GM21717 (cell line): Measurements from ENCODE around the gene DDN.

Source experiments
- ATAC-seq: cut with Tn5 transposase; IDR thresholded peaks from one replicate; pipeline ENCODE4 v1.9.1; 2021; ENCODE audit warnings: mild to moderate bottlenecking, moderate library complexity; ENCODE audit not compliant: unreplicated experiment

Gene DDN

DNA sequence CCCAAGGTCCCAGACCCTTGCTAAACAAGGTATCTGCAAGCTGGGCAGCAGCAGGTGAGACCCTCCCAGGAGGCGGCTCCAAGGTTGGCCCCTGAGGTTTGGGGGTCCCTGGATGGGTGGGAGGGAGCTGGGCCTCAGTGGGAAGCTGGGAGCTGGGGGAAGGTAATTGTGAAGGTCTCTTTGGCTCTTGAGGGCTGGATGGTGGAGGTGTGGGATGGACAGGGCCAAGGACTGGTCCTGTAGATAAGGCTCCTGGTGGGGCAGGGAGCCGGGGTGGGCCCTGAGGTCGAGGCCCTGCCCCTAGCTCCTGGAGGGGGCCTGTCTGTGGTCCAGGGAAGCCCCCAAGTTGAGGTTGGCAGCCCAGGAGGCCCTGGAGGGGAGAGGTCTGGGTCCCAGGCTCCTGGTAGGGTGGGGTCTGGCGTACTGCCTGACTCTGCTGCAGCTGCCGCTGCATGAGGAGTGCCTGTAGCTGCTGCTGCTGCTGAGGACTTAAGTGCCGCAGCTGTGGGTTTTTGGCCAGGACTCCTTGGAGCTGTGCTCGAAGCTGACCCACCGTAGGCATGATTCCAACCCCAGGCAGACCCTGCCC, 32.5 kb upstream of the DDN start:
- no peak for ATAC-seq

DNA sequence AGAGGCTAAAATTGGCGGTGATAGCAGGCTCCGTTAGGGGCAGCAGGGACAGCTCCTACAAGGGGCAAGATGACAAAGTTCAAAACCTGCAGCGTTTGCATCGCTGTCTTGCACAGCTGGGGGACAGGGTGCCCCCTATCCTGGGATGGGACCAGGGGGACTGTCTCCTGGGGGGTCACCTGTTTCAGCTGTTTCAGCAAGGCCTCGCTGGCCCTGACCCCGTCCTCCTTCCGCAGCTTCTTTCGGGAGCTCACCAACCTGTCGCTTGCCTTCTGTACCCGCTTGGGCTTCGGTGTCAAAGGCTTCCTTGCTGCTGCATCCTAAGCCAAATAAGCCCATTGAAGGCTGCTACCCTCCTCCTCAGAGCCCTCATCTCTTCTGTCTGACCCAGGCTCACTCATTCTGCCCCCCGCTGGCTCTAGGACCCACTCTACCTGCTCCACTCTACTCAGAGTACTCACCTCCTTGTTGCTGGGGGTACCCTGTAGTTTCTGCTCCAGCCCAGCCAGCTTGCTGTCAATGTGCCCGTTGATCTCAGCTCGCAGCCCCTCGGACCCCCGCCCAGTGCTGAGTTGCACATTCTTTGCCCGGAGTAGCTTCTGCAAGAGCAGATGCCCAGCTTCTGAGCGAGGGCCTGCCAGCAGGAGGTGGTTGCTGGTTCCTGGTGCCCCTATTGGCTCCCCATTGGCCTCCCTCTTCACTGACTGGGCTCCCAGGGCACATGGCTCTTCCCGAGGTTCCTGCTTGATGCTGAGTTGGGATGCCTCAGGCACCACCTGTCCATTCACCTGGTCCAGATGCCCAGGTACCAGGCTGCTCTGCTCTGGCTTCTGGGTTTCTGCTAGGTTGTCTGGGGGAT, 31.8 kb upstream of the DDN start:
- ATAC-seq, result no peak

DNA sequence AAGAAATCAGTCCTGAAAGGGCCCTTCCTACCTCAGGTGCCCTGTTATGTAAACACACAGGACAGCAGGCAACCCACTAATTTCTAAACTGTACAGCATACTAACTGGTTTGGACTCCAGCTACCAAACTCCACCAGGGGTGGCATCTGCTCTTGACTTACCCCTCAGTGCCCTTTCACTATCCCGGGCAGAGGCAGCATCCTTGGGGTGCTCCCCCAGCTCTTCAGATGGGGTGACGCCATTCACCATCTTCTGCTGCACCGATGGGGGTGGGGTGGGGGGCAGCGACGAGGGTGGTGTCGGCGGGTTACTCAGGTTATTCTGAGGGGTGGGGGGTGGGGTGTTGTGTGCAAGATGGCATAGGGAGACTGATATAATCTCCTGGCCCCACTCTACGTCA, 30.9 kb upstream of the DDN start:
- no peak for ATAC-seq

DNA sequence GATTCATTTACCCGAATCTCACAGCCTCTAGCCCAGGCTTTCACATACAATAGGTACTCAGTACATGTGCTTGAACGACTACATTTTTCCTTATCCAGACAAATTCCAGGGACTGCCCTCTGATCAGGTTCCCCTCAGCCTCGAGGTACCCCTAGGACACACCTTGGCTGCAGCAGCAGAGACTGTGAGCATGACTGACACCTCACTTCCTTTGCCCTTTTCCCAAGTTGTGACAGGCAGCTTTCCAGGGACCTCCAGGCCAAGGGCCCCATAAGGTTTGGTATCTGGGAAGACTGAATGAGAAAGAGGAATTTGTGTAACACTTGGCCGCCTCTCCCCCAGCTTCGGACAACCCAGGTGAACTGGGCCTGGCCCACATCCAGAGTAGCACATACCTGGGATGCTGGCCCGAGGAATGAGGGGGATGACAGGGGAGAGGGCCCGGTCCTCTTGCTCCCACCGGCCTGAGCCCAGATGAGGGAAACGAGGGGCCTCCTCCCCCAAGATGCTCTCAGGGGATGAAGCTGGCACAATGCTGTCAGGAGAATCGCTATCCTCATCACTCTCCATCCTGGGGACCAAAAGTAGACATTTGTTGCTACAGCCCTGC, 29.6 kb upstream of the DDN start:
- no peak for ATAC-seq

DNA sequence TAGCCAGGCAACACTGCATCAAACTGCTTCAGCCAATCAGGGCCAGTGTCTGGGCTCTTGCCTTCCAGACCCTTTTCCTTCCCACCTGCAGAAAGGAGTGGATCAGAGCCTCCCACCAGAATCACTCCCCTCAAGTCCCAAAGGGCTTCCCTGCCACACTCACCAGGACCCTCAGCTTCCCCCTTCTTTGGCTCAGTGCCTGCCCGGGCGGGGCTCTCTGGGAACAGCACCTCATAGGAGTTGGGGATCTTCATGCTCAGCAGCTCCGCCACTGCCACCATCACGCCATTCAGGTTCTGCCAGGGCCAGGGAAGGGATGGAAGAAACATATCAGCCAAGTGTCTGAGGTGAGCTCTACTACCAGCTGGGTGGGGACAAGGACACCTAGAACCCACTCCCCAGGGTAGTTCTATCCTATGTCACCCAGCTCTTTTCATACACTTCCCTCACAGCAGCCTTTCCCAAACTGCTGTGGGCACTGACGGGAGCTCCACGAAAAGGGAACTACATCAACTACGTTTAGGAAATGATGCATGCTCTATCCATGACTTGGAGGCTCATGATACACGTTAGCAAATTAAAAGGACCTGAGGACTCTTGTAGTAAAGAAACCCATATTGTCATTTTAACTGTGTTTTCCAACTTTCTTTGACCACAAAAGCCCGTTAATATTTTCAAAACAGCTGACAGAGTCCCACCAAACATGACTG, 28.8 kb upstream of the DDN start:
- no peak for ATAC-seq

DNA sequence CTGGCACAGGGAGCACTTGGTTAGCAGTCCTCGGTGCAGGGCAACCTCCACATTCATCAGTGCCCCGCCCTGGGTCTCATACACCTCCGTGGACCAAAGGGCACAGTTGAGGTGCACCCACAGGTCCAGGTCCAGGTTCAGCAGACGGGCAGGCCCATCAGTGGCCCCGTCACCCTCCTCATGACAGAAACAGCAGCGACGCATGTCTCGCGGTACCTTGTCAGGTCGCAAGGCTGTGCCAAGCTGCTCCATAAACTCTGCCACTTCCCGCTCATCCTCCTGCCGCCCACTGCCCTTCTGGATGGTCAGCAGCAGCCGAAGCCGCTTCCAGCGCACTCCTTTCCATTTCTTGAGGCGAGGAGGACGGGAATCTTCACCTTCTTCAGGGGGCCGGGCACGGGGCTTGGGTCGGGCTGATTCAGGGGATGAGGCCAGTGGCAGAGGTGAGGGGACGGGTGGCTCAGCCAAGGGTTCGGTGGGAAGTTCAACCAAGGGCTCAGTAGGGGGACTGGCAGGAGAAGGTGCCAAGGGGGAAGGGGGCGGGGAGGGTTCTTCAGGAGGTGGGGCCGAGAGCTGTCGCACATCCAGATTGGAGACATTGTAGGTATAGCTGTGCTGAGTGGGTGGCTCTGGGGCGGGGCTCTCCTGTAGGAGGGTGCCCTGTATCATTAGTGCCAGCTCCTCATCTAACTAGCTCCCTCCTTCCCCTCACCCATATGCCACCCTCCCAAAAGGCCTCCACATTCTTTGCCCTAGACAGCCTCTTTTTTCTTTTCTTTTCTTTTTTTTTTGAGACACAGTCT, 27.7 kb upstream of the DDN start:
- no peak for ATAC-seq

DNA sequence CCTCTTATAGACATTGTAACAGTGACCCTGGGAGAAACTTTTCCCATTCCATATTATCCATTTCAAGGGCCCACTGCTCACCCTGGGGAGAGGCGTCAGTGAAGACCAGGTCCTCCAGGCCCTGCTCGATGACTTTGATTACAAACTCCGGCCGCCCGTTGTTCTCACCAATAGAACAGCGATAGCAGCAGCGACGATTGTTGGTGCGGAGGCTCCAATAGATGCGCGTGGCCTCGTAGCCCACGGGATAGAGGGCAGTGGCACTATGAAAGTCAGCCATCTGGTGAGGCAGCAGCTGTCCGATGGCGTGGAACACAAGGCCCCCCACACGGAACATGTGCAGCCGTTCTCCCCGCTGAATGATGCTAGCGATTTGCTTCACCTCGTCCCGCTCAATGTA, 26.9 kb upstream of the DDN start:
- ATAC-seq, result no peak

DNA sequence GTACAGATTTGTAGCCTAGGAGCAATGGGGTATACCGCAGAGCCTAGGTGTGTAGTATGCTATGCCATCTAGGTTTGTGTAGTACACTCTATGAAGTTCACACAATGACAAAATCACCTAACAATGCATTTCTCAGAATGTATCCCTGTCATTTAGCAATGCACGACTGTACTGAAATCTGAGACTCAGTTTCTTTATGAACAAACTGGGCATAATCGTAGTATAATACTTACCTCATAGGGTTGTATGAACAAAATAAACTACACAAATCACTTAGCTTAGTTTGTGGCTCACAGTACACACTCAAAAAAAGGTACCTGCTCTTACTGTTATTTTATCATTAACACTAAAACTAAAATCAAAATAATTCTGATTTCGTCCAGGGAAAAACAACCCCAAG, 26.3 kb upstream of the DDN start:
- ATAC-seq, result no peak

DNA sequence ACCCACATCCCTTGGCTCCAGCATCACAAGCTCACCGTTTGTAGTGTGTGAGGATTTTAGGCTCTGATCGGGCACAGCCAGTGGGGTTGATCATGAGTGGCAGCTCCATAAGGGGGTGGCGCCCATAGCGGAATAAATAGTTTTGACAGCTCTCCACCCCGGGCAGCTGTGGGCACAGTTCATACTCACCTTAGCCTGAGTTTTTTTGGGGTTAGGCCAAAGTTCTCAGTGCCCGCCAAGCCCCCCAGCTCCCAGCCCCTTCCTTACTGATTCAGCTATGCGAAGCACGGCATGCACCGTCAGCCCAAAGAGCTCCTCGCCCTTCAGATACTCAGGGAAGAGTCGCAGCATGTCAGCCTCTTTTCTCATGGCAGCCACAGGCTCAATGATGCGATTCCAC, 25.4 kb upstream of the DDN start:
- no peak for ATAC-seq

DNA sequence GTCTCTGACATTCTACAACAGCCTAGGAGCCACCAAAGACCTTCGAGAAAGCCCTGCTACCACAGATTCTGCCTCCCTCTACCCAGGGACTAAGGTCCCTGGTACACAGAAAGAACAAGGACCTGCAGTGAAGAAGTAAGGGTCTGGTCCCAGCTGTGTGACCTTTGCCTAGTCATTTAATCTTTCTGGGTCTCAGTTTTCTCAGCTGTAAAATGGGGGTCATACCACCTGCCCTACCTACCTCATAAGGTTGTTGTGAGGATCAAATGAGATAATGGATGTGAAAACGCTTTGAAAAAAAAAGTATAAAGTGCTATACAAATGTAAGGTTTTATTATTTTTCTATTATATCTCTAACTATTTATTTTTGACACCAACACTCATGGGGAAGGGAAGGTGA, 24.6 kb upstream of the DDN start:
- ATAC-seq, result no peak

DNA sequence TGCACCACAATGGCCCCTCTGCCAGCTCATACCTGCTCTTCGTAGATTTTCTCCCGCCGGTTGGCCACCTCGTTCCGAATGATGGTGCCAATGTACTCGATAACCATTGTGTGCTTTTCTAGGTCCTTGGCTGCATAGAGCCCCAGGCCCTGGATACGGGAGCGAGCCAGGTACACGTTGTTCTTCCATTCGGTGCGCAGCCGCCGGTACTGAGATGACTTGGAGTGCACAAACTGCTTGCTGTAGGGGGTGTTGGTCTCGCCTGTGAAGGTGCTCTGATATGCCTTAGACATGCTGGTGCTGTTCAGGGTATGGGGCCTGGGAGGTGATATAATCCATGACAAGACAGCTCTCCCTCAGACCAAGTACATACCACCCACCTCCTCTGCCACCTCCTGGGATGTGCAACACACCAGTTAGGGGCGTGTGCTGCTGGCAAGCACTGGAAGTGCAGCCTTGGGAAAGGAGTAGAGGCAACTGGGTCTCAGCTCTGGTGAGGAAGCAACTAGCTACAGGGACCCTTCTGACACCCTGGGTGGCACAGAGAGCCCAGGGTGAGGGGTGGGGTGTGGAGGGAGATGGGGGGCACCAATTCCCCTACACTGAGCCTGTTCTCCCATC, 23.5 kb upstream of the DDN start:
- no peak for ATAC-seq

DNA sequence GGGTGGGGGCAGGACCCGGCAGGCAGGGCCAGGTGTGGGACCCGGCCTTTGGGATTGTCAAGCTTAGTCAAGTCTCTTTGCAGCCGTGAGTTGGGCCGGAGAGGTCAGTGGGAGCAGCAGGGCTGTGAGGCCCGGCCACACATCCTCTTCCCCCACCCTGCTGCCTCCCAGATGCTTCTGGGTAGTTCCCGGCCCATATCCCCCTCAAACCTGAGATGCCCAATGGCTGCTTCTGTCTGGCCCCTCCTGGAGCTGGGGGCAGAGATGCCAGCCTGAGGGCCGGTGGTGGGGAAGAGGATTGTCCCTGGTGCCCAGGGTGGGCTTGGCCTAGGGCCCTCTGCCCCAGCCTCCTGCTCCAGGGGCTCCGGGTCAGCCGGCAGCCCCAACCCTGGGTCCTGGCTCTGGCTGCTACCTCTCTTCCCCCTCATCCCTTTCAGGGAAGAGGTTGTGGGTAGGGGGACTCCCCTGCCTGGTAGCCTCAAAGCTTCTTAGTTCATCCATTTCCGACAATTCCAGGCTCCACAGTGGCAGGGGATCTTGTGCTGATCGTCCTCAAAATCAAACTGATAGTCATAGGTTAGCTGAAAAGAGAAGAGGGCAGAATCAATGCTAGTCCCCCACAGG, 22.2 kb upstream of the DDN start:
- ATAC-seq, result no peak

DNA sequence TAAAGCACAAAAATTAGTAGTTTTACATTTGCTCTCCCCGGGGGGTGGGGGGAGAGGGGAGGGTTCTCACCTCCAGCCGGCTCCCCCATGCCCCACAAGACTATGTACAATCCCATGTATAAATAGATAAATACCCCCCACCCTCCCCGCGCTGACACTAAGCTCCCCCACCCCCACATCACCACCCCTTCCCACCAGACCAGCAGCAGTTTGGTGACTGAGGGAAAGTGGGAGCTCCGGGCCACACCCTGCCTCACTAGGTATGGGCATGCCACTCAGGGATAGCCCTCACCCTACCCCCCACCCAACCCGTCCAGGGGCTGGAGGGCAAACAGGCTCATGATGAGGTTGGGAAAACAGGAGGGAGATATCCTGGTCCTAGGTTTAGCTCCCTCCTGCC, 21.3 kb upstream of the DDN start:
- ATAC-seq, result no peak

DNA sequence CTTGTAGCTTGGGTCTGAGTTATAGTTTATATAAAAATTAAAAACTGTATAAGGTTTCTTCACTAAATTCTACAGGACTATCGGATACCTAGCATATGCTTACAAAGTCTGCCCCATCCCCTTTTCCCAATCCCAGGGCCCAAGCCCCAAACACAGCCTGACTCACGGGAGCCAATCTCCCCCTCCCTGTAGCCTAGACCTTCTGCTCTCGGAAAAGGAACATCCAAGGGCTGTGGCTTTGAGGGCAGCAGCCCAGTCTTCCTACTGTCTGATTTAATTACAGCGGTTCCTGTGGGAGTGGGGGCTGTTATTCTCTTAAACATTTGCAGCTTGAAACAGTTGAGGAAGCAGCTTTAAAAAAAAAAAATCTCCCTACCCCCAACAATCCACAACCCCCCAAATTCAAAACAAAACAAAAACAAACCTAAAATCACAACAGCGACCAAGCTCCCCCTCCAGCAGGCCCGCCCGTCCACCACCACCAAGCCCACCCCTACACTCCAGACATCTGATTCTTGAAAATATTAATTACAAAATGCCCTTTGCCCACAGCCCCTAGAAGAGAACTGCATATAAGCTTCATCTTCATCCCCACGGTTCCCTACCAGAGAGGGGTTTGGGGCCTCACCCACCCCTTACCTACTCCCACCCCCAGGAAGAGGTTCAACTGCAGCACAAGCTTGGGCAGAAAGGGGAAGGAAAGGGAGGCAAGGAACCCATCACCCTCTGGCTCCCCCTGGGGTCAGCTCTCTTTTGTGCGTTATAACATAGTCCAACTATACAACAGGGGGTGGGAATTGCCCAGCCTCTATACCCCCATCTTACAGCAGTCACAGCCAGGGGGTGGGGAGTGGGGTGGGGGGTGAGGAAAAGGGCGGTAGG, 20.5 kb upstream of the DDN start:
- no peak for ATAC-seq

DNA sequence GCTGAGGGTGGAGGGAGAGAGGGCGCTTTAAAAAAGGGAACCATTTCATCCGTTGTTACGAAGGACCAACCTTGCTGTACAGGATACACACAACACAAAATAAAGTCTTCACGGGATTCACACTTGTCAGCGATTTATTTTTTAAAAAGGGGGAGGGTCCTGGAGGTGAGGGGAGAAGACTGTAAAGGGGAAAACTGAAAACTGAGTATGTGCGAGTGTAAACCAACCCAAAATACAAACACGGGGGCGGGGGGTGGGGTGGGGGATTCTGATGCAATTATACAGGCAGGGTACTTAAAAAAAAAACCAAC, 19.9 kb upstream of the DDN start:
- peak; percentile 18 for ATAC-seq

DNA sequence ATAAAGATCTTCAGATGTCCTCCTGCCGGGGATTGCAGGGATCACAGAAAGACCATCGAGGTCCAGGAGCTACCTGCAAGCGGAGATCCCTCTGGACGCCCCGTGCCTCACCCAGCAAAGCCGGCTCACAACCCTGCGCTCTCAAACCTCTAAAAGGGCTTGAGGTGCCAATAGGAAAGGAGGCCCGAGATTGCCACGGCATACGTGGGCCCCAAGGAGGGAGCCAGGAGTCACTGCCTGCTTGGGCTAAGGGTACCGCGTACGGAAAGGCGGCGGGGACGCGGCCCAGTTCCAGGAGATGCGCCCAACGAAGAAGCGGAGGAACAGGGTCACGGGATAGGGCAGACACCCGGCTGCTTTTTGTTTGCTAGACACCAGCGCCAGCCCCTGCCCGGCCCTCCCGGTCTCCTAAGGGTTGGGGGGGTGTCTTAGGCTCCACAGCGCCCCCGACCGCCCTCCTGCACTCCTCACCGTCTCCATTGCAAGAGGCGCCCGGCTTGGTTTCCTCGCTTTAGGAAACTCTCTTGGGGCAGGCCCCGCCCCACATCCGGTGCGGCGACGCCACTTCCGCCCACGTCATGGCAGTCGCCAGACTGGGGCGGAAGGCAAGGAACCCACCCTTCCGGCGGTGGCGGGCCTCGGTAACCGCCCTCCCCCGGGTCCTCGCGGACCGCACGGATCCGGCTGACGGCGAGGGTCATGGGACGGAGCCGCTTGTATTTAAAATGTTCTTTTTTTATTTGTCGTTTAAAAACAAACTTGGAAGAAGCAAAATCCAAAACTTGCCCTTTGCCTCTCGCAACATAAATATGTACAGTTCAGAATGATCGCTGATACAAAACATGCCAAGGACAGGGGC, 19.3 kb upstream of the DDN start, which contains the start of gene PRKAG1:
PRKAG1 (minus strand) TSS at position 516 of the 859 bp plus-strand sequence; CDS start at position 480, 36 bp downstream.
- ATAC-seq, result peak; percentile 75

DNA sequence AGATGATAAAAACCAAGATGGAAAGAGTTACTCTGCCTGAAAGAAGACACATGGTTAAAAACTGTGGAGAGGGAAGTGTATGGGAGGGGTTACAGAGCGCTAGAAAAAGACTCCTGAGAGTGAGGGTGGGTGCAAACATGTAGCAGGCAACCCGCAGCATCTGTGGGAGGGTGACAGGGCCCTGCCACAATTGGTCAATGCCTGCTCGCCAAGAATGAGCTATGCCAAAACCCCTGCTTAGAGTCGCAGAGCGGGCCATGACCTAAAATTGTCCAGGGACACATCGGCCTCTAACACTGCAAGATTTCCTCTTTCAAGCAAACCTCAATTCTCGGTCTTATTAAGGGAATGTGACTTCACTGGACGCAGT, 18.7 kb upstream of the DDN start:
- ATAC-seq, result peak; percentile 11

DNA sequence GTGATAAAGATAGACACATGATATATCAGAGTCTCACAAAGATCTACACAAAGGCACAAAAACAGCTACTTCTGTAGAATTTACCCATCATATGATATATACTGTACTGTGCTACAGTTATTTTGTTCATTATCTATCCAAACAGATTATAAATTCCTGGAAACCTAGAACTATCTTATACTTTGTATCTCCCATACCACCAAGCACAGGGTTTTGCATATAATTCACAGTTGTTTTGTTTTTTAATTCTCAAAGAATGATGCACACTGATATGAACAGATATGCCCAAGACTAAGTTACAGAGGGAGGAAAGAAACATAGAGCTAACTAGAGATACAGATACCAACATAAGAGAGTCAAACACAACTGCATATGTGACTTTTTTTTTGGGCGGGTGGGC, 16.0 kb upstream of the DDN start:
- no peak for ATAC-seq
